ENCODE results near the gene FAM107B.

- TF ChIP-seq POLR2AphosphoS5 (IDR thresholded peaks at IDR 0.05; ENCODE audit: low read depth, low read length) (no peak), SPI1 (IDR thresholded peaks at IDR 0.05; ENCODE audit: low read depth, low read length) (no peak), TAF1 (IDR thresholded peaks at IDR 0.05; ENCODE audit: low read depth, low read length) (no peak), POLR2A (IDR thresholded peaks at IDR 0.05; ENCODE audit: low read depth, low read length) (no peak), PAX5 (IDR thresholded peaks at IDR 0.05; ENCODE audit: insufficient read depth, low read length, severe bottlenecking) (no peak)
Measured at GRCh38 chr10:14612873-14613587, 161.7 kb downstream of the FAM107B start.
